Liver (tissue), 3 donors: ENCODE data around the gene DIP2A.

Experiments used
- FOXA1 ChIP-seq: IDR thresholded peaks from 2 replicates; pipeline ENCODE4 v1.6.1; 2016; ENCODE audit warnings: antibody characterized with exemption
- SP1 ChIP-seq: IDR thresholded peaks from 2 replicates; pipeline ENCODE4 v1.6.1; 2018; ENCODE audit warnings: antibody characterized with exemption, mild to moderate bottlenecking
- TF ChIP-seq, protein P1 (sequence below): fragments of 150-350 bp; IDR thresholded peaks from 2 replicates; pipeline ENCODE4 v1.5.1; 2017; ENCODE audit warnings: improper control_type of control experiment, low read depth, low read length; ENCODE audit not compliant: missing input control
- donor health status: healthy.
- donor health status: healthy.

- TF ChIP-seq, protein P1, sequence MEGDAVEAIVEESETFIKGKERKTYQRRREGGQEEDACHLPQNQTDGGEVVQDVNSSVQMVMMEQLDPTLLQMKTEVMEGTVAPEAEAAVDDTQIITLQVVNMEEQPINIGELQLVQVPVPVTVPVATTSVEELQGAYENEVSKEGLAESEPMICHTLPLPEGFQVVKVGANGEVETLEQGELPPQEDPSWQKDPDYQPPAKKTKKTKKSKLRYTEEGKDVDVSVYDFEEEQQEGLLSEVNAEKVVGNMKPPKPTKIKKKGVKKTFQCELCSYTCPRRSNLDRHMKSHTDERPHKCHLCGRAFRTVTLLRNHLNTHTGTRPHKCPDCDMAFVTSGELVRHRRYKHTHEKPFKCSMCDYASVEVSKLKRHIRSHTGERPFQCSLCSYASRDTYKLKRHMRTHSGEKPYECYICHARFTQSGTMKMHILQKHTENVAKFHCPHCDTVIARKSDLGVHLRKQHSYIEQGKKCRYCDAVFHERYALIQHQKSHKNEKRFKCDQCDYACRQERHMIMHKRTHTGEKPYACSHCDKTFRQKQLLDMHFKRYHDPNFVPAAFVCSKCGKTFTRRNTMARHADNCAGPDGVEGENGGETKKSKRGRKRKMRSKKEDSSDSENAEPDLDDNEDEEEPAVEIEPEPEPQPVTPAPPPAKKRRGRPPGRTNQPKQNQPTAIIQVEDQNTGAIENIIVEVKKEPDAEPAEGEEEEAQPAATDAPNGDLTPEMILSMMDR = no peak
- TF ChIP-seq FOXA1 (no peak), SP1 (no peak)
These were observed 12.8 kb downstream of the DIP2A start for GRCh38 chr21:46471514-46471913.
